Activated CD8-positive, alpha-beta memory T cell treated with anti-CD3 and anti-CD28 coated beads, Interleukin-2, amount 50 U/mL, for 24 hours (primary cell): ENCODE data around the gene CDH23.

Experiments
- DNase-seq: peaks from one replicate; pipeline ENCODE4 v3.0.0-alpha.2; 2020; ENCODE audit errors: extremely low read depth

CDH23 gene

GRCh38 chr10:71562904-71563303 lies 166.2 kb downstream of the CDH23 start:
- DNase-seq, result no peak

GRCh38 chr10:71564194-71564820 lies 167.6 kb downstream of the CDH23 start:
- no peak for DNase-seq

GRCh38 chr10:71565284-71566000 lies 168.7 kb downstream of the CDH23 start:
- DNase-seq, result no peak

- no peak for DNase-seq
Measured at GRCh38 chr10:71567006-71567405, 170.3 kb downstream of the CDH23 start.

GRCh38 chr10:71568896-71569492 lies 172.3 kb downstream of the CDH23 start:
- no peak for DNase-seq

- peak; percentile 63 for DNase-seq
Measured at GRCh38 chr10:71569775-71570588, 173.3 kb downstream of the CDH23 start.

- no peak for DNase-seq
Measured at GRCh38 chr10:71571460-71572175, 174.9 kb downstream of the CDH23 start.

GRCh38 chr10:71572962-71573361 lies 176.2 kb downstream of the CDH23 start:
- no peak for DNase-seq

GRCh38 chr10:71573562-71574518 lies 177.1 kb downstream of the CDH23 start:
- DNase-seq, result no peak

GRCh38 chr10:71575451-71575850 lies 178.7 kb downstream of the CDH23 start:
- DNase-seq, result no peak

- no peak for DNase-seq
Measured at GRCh38 chr10:71575934-71576801, 179.4 kb downstream of the CDH23 start.

- DNase-seq, result no peak
Measured at GRCh38 chr10:71576842-71577241, 180.1 kb downstream of the CDH23 start.

GRCh38 chr10:71577345-71577744 lies 180.6 kb downstream of the CDH23 start:
- no peak for DNase-seq

- DNase-seq, result no peak
Measured at GRCh38 chr10:71578069-71578468, 181.3 kb downstream of the CDH23 start.

GRCh38 chr10:71579668-71580067 lies 182.9 kb downstream of the CDH23 start:
- DNase-seq, result no peak

GRCh38 chr10:71580415-71580814 lies 183.7 kb downstream of the CDH23 start:
- DNase-seq, result no peak

- no peak for DNase-seq
Measured at GRCh38 chr10:71580926-71581325, 184.2 kb downstream of the CDH23 start.

- no peak for DNase-seq
Measured at GRCh38 chr10:71581376-71581775, 184.7 kb downstream of the CDH23 start.

- DNase-seq, result no peak
Measured at GRCh38 chr10:71582019-71582418, 185.3 kb downstream of the CDH23 start.
